SK-N-MC (cell line): Measurements from ENCODE around the gene HBA1.

ENCODE experiments used
- EZH2 ChIP-seq: fragments of 200-600 bp; sonication (generic); IDR thresholded peaks from one replicate; pipeline ENCODE4 v1.6.1; 2017; ENCODE audit warnings: antibody characterized with exemption
- POLR2AphosphoS5 ChIP-seq: IDR thresholded peaks from 2 replicates; pipeline ENCODE4 v1.6.1; 2012; ENCODE audit warnings: mild to moderate bottlenecking, low read depth, low read length, borderline replicate concordance

DNA sequence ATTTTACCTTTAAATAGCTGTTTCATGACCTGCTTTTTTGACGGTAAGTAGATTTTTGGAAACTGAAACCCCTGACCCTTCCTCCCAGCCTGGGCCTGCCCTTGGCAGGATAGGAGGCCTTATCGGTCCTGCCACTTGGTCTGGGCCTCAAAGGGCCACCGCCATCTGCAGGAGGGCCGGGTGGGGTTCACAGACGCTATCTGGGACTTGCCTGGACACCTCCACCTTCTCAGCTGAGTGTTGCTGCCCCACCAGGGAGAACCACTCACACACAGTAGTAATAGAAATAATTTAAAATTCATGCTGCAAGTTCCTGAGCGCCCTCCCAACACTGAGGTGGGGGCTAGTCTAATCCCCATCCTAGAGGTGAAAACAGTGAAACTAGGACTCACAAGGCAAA, 33.4 kb upstream of the HBA1 start:
- no peak for TF ChIP-seq EZH2
- no peak for TF ChIP-seq POLR2AphosphoS5
